NAMALWA (cell line): ENCODE results near the gene ADH1C.

Experiments
- DNase-seq: peaks from one replicate; pipeline ENCODE4 v3.0.0-alpha.2; 2015; ENCODE audit warnings: low spot score

Gene ADH1C

GRCh38 chr4:99301376-99302164 lies 51.0 kb downstream of the ADH1C start:
- no peak for DNase-seq

DNA sequence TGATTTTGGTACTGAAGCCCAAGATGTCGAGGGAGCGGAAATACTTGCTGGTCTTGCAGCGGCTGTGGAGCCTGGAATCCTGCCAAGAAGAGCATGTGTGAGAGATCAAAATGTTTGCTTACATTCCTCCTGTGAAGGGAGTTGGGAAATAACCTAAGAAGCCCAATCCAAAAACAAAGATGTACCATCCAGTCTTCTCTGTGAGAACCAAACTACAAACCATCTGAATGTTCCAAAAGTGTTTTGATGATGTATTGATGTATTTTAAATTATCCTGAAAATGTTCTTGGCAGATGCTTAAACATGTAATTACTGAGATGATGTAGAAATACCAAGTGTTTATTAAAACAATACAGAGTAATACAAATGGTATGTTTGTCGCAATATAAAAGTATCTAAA lies 51.6 kb downstream of the ADH1C start:
- DNase-seq: no peak

DNA sequence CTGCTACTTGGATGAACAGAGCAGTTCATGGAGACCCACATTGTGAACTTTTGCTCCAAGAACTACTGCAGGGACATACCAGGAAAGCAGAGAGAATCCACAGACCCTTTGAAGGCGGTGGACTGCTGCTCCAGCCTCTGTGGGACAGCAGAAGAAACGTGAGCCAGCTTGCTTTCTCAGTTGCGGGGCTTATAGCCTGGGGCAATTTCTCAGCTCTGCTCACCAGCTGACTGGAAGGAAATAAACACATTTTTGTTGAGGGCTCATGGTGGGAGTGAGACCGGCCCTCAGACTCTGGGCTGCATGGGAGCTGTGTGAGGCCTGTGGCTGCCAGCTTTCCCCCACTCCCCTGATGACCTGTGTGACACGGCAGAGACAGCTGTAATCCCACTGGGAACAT lies 59.2 kb downstream of the ADH1C start:
- no peak for DNase-seq

DNA sequence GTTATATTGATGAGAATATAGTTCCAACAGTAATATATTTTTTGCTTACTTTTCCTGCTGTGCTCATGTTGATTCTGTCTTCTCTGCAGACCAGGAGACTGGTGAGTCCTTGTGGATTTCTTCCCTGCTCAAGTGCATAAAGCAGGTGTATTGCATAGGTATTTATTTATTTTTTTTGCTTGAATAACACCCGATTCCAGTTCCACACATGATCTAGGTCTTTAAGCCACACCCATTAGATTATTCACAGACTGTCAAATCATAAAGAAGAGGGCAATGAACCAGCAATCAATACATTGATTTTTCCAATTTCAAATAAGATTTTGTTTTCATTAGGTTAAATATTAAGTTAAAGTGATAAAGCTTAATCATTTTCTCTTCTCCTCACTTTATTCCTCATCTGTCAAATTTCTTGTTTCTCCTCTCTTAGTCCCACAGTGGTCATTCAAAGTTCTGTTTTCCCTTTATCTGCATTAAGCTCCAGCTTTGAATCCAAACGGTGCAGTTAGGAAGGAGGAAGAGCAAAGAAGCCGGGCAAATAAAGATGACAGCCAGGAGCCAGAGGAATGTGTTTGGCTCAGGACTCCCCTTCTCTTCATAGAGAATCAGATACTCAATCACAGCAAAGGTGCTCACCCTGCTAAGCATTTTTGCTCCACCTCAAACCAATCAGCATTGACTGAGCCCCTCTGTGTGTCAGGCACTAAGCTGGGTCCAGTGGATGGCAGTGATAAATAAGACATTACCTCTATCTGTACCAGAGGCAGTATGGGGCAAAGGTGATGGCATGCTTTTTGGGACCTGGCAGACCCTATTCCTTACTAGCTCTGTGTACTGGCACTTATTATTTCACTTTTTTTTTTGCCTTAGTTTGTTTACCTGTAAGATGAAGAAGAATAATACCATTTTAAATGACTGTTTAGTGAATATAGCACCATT lies 61.4 kb downstream of the ADH1C start, which contains the start of gene ADH1A:
Gene ADH1A (minus strand): TSS at position 138 of the 939 bp plus-strand sequence. CDS start 71 bp downstream, at position 67.
- DNase-seq: no peak
